T47D (cell line): ENCODE measurements around the gene LARP4.
A peak's percentile ranks its signal among the peaks of the same experiment; 100 is the strongest.
"Not testable (repeated sequence)": the region's sequence is repeated elsewhere in the genome, so short reads cannot be mapped to it uniquely, and the experiment has no call there.

Experiments used
- DNase-seq, 2 experiments: peaks; one replicate each; pipeline versions ENCODE4 v3.0.0 to v3.0.0-alpha.2; 2011 to 2012; ENCODE audit warnings: low read depth in 1 of 2, low spot score in 1 of 2
- JUND ChIP-seq: IDR thresholded peaks from 2 replicates; pipeline ENCODE4 v1.6.1; 2012; ENCODE audit warnings: low read depth
- in situ Hi-C: cut with HindIII; loops from 2 replicates; pipeline ENCODE4 v1.10.0; 2016; ENCODE audit warnings: low sequenced_read_pairs, low pct_unique_long_range_greater_than_20kb

The LARP4 gene

DNA sequence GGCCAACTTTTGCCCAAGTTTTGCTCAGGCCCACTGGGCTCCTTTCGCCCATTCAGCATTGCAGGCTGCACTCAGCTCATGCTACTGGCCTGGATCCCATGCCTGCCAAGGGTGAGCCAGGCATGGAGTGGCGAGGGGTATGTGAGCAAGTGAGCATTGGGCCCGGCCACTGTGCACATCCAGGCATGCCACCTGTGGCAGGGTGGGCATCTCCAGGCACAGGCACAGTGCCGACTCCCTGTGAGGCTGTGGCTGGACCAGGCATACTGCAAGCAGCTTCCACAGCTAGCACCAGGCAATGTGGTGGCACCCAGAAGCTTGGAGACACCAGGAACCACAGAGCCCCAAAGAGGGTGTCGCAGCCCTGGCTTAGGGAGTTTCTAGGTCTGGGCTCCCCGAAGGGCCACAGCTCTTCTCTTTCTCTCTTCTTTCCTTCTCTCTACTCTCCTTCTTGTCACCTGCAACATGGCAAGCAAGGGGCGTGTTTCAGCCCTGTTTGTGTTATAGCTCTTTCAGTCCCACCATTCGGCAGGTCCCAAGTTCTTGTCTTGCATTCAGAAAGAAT lies 19.8 kb upstream of the LARP4 start:
- in situ Hi-C loops: no loop called here
- TF ChIP-seq JUND: no peak
- DNase-seq: no peak

DNA sequence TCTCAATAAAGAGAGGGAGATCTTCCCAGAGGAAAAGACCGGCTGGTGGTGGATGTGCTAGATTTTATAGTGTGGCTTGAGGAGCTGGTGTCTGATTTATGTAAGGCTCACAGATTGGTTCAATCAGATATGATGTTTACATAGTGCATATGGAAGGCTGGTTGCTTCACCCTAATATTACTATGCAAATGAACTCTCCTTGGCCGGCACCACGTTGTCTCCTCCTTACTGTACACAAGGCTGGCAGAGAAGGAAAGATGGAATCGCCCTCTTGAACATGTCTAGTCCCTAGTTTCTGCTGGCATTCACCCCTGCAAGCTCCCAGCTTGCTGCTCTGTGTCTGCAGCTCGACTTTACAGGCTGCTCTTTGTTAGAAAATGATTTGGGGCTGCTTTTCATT lies 13.2 kb upstream of the LARP4 start:
- DNase-seq: peak in 1 of 2 experiments; percentile 68
- in situ Hi-C loops: no loop called here
- TF ChIP-seq JUND: no peak

DNA sequence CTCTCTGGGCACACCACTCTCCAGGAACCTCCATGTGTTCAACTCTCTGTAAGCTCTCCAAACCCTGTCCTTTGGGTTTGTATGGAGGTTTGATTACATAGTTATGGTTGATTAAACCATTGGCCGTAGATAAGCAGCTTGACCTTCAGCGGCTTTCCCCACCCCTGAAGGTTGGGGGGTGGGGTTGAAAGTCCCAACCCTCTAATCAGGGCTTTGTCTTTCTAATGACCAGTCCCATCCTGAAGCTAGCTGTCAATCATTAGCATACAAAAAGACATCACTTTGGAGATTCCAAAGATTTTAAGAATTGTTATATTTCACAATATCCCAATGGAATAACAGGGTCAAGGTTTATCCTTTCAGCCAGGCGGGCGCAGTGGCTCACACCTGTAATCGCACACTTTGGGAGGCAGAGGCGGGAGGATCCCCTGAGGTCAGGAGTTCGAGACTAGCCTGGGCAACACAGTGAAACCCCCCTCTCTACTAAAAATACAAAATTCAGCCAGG lies 12.7 kb upstream of the LARP4 start:
- no peak for TF ChIP-seq JUND
- no peak for DNase-seq
- in situ Hi-C loops: no loop called here

DNA sequence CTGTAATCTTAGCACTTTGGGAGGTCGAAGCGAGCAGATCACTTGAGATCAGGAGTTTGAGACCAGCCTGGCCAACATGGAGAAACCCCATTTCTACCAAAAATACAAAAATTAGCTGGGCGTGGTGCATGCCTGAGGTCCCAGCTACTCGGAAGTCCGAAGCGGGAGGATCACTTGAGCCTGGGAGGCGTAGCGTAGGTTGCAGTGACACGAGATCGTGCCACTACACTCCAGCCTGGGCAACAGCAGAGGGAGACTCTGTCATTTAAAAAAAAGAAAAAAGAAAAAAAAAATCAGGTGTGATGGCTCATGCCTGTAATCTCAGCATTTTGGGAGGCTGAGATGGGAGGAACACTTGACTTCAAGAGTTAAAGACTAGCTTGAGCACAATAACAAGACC lies 11.9 kb upstream of the LARP4 start:
- in situ Hi-C loops, DNase-seq: not testable (repeated sequence)

DNA sequence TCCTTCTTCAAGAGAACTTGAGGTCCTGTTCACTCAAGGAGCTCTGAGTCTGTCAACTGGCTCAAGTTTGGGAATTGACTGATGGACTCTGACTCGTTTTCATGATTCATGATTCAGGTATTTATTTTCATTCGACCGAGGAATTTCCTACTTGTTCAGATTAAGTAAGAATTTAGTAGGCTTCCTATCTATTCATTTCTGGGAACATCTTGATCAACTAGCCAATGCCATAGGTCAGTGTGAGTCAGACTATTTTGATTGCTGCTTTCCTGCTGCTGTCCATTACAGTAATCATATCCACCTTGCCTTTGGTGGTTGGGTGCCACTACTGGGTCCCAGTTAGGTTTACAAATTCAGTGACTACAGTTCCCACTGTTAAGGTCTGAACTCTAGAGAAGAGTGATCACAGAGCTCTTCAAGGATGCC lies 10.4 kb upstream of the LARP4 start:
- in situ Hi-C loops: no loop called here
- DNase-seq: no peak
- TF ChIP-seq JUND: no peak

DNA sequence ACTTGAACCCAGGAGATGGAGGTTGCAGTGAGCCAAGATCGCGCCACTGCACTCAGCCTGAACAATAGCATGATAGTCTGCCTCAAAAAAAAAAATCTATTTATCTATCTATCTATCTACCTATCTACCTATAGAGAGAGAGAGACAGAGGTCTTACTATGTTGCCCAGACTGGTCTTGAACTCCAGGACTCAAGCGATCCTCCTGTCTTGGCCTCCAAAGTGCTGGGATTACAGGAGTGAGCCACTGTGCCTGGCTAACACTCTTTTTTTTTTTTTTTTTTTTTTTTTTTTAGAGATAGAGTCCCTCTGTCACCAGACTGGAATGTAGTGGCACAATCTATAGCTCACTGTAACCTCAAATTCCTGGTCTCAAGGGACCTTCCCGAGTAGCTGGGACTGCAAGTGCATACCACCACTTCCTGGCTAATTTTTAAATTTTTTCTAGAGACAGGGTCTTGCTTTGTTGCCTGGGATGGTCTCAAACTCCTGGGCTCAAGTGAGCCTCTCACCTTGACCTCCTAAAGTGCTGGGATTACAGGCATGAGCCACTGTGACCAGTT lies 6.1 kb upstream of the LARP4 start:
- in situ Hi-C loops: no loop called here
- TF ChIP-seq JUND: no peak
- DNase-seq: no peak

DNA sequence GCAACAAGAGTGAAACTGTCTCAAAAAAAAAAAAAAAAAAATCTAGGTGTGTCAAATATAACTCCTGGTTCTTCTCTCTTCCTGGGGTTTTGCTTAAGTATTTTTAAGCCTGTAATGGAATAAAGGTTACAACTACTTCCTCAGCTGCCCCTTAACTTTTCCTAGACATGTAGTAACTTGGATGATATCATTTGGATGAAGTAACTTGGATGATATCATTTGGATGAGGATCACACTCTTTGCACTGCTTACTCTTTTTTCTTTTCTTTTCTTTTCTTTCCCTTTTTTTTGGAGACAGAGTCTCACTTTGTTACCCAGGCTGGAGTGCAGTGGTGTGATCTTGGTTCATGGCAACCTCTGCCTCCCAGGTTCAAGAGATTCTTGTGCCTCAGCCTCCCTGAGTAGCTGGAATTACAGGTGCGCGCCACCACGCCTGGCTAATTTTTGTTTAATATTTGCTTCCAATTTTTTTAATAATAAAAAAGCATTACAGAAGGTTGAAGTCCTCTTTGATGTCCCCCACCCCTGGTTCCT lies 3.5 kb upstream of the LARP4 start:
- no peak for TF ChIP-seq JUND
- no peak for DNase-seq
- in situ Hi-C loops: no loop called here

DNA sequence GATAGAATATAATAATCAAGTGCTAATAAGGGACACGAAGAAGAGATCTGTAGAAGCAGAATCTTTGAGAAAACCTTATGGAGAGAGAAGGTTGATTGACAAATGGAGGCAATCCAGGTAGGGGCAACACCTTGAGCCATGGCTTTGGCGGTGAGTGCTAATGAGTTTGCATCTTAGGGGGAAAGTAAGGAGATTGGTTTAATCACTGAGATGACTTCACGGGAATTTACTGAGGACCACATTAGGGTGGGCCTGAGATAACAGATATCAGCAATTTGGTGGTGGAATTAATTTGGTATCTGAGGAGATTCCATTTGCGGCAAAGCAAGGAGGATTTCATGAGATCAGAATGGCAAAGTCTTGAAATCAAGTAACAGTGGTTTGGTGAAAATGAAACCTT lies 1.8 kb upstream of the LARP4 start:
- no peak for DNase-seq
- TF ChIP-seq JUND: no peak
- in situ Hi-C loops: no loop called here

DNA sequence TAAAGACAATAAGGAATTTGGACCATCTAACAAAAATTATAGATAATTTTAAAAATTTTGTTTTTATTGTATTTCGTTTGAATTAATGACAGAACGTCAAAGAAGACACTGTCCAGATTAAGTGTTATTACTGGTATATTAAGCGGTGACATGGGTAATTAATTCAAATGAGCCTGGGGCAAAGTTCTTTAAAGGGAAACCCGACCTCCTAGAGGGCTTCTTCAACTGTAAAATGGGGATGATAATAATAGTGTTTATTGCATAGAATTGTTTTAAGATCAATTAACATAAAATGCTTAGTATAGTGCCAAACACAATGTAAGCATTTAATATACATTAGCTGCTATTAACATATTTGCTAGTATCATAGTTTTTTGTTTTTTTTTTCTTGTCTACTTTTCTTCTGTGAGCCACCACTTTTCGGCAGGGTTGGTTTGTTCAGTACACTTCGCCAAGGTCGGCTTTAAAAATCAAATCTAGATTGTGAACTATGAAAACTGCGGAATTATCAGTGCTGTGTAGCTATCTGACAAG lies 514 bp upstream of the LARP4 start:
- TF ChIP-seq JUND: no peak
- DNase-seq: no peak
- in situ Hi-C loops: no loop called here

DNA sequence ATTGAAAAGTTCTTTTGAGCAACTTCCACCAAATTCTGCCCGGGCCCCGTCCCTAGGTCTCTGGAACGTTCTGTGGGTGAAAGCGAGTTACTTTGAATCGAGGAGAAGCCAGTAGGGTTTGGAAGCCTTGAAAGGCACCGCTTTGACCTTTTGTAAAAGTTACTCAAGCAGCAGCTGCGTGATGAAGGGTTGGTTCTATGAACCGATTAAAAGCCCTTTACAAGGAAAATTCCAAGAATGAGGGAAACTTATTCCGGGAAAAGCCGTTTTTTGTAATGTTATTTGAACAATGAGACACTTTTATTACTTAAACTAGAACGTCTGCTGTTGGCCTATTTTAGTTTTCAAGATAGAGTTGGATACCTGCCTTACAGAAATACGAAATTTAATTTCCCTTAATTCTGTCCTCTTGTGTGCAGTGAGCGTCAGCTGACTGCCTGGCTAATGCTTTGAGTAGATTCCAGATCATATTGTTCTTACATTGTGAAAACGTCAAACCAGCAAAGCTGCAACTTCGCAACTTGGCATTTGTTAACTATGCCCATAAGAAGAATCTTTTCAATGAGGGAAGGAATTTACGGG lies 906 bp downstream of the LARP4 start:
- in situ Hi-C loops: no loop called here
- DNase-seq: peak in 1 of 2 experiments; percentile 40
- TF ChIP-seq JUND: no peak

DNA sequence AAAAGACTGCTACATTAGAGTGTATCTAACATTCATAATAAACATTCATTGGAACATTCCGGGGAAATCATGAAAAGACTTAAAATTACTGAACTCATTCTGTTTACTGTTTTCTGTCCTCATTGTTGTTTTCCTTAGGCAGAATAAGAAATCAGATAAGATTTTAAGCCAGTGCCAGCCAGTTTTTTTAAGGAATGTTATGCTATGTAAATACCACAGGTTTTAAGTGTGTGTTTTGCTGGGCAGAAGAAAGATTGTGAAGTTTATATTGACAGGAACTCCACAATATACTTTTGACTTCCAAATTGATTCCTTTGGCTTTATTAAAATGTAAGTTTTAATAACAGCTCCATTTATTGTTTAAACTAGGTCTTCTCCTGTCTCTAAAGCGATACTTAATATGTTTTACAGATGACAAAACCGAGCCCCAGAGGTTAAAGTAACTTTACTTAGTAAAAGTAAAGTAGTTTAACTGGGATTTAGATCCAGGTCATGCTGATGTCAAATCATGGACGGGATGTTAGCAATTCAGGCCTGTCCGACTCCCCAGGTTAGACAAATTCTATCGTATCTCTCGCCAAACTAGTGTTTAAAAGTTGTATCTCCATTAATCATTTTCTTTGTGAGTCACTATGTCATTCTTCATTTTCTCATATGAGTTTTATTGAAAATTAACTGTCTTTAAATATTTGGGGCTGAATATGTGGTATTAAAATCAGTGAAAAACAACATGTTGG lies 1.7 kb downstream of the LARP4 start:
- TF ChIP-seq JUND: peak; percentile 57; the same call in 1 of the 2 replicates
- peak; percentile 59 to 69 for DNase-seq
- in situ Hi-C loops: no loop called here

DNA sequence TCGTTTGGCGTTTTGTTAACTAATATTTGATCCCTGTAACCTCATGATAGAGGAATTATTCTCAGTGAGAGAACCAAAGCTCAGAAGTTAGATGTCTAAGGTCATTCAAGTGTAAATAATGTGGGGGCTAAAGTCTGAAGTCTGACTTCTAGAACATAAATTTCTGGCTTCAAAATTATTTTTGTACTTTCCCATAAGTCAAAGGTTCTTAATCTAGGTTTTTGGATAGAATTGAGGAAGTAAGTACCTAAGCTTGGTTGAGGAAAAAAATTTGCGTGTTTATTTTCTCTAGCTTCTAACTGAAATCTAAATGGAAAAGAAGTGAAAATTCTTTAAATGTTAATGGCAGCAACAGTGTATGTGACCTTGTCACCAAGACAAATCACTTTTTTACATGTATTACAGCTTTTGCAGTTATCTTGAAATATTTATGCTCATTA lies 2.3 kb downstream of the LARP4 start:
- in situ Hi-C loops: no loop called here
- TF ChIP-seq JUND: no peak
- DNase-seq: no peak
